ENCODE data around the gene ATE1.

Gene ATE1

DNA sequence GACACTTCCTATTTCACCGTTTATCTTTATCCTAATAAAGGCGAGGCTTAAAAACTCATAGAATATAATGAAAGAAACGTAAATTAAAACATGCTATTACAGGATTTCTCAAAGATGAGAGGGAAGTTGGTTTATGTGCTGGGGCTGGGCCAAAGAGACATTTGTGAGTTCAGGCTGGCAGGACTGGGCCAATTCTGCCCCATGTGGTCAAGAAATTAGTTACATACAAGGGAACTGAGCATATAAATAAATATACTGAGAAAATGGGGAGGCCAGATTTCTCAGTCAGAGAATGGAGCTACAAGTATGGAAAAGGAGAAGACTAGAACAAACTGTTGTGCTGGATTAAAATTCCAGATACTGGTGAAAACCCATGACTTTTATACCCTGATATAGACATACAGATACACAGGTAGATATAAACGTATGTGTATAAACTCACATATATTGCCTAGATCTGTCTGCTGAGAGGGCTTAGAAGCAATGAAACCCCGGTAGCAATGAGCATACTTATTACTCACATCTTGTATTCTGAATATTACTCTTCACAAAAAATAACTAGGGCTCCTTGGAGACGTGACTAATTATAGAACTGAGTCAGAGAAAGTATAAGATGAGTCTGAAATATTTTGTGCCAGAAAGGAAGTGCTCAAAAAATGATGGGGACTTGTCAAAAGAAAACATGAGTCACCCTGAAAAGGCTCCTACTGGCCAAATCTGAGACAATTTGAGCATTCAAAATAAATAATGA lies 173.9 kb downstream of the ATE1 start:
- TF ChIP-seq POLR2AphosphoS5 (IDR thresholded peaks at IDR 0.05; ENCODE audit: low read depth, low read length): no peak
- TF ChIP-seq, protein P1, sequence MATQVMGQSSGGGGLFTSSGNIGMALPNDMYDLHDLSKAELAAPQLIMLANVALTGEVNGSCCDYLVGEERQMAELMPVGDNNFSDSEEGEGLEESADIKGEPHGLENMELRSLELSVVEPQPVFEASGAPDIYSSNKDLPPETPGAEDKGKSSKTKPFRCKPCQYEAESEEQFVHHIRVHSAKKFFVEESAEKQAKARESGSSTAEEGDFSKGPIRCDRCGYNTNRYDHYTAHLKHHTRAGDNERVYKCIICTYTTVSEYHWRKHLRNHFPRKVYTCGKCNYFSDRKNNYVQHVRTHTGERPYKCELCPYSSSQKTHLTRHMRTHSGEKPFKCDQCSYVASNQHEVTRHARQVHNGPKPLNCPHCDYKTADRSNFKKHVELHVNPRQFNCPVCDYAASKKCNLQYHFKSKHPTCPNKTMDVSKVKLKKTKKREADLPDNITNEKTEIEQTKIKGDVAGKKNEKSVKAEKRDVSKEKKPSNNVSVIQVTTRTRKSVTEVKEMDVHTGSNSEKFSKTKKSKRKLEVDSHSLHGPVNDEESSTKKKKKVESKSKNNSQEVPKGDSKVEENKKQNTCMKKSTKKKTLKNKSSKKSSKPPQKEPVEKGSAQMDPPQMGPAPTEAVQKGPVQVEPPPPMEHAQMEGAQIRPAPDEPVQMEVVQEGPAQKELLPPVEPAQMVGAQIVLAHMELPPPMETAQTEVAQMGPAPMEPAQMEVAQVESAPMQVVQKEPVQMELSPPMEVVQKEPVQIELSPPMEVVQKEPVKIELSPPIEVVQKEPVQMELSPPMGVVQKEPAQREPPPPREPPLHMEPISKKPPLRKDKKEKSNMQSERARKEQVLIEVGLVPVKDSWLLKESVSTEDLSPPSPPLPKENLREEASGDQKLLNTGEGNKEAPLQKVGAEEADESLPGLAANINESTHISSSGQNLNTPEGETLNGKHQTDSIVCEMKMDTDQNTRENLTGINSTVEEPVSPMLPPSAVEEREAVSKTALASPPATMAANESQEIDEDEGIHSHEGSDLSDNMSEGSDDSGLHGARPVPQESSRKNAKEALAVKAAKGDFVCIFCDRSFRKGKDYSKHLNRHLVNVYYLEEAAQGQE (IDR thresholded peaks at IDR 0.05; ENCODE audit: insufficient read depth in 1 of 2, low read depth in 2 of 2, low read length in 2 of 2): no peak
- no peak for TF ChIP-seq TAF1 (IDR thresholded peaks at IDR 0.05; ENCODE audit: borderline replicate concordance, insufficient read depth, low read length)
- TF ChIP-seq FOXP2 (optimal IDR thresholded peaks at IDR 0.05; ENCODE audit: borderline replicate concordance, extremely low read depth, extremely low read length, insufficient read depth): no peak
- TF ChIP-seq SIN3A (IDR thresholded peaks at IDR 0.05; ENCODE audit: borderline replicate concordance, insufficient read depth, low read length): no peak

DNA sequence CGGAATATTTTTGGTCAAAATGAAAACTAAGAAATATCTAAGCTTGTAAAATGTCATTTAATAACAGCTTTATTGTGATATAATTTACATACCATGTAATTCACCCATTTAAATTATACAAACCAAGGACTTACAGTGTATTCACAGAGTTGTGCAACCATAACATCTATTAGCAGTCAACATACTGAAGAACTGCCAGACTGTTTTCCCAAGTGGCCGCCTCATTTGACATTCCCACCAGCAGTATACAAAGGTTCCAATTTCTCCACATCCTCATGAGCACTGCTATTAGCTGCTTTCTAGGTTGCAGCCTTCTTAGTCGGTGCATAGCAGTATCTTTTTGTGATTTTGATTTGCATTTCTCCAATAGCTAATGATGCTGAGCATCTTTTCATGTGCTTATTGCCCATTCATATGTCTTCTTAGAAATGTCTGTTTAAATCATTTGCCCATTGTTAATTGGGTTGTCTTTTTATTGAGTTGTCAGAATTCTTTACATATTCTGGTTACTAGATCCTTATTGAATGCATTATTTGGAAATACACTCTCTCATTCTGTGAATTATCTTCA lies 176.6 kb downstream of the ATE1 start:
- TF ChIP-seq FOXP2 (optimal IDR thresholded peaks at IDR 0.05; ENCODE audit: borderline replicate concordance, extremely low read depth, extremely low read length, insufficient read depth): no peak
- no peak for TF ChIP-seq POLR2AphosphoS5 (IDR thresholded peaks at IDR 0.05; ENCODE audit: low read depth, low read length)
- TF ChIP-seq SIN3A (IDR thresholded peaks at IDR 0.05; ENCODE audit: borderline replicate concordance, insufficient read depth, low read length): no peak
- TF ChIP-seq, protein P1 (IDR thresholded peaks at IDR 0.05; ENCODE audit: insufficient read depth in 1 of 2, low read depth in 2 of 2, low read length in 2 of 2): no peak
- TF ChIP-seq TAF1 (IDR thresholded peaks at IDR 0.05; ENCODE audit: borderline replicate concordance, insufficient read depth, low read length): no peak

DNA sequence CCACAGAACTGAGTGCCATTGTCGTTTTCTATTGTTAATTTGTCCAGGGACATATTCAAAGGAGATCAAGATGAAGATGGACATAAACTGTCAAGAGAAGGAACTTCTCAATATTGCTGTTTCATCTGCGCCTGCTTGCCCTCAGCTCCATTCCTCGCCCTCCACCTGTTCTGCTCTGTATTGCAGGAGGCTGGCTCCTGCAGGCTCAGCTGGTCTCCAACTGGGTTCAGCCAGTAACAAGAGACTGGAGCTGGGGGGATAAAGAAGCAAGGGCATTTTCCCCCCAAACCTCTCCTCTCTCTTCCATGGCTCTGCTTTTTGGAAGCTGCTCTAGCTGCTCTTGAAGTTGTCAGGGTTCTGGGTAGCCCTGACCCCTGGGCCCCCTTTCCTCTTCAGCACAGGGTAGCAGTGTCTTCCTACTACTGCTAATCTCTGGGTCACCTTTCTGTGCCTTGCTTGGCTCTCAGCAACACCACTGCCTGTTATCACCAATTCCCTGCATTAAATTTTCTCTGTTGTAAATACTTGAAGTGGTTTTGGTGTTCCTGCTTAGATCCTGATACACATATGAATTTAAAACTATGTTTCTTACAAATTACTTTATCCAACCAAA lies 180.6 kb downstream of the ATE1 start:
- TF ChIP-seq POLR2AphosphoS5 (IDR thresholded peaks at IDR 0.05; ENCODE audit: low read depth, low read length) (no peak), FOXP2 (optimal IDR thresholded peaks at IDR 0.05; ENCODE audit: borderline replicate concordance, extremely low read depth, extremely low read length, insufficient read depth) (no peak), SIN3A (IDR thresholded peaks at IDR 0.05; ENCODE audit: borderline replicate concordance, insufficient read depth, low read length) (no peak)
- TF ChIP-seq, protein P1 (IDR thresholded peaks at IDR 0.05; ENCODE audit: insufficient read depth in 1 of 2, low read depth in 2 of 2, low read length in 2 of 2): no peak

DNA sequence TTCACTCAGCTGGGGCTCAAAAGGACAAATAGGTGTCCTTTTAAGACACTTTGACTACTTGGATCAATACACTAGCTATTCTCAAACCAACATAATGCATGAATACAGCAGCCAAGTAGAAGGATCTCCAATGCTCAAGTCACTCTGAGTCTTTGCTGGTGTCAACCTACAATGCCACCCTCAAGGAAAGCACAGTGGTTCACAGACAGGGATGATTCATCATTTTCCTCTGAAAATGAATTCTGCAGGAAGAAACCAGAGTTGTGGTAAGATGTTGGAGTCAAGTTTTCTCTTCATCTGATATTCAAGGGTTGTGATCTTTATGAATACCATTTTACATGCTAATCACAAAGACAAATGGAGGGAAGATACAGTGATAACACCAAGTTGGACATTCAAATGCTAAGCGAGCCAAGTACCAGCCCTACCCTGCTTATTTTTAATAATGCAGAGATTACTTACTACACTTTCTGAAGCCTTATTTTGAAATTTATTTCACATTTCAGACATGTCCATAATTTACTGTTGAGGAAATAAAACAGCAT lies 186.5 kb downstream of the ATE1 start:
- no peak for TF ChIP-seq TAF1 (IDR thresholded peaks at IDR 0.05; ENCODE audit: borderline replicate concordance, insufficient read depth, low read length)
- TF ChIP-seq POLR2AphosphoS5 (IDR thresholded peaks at IDR 0.05; ENCODE audit: low read depth, low read length): no peak
- TF ChIP-seq, protein P1 (IDR thresholded peaks at IDR 0.05; ENCODE audit: insufficient read depth in 1 of 2, low read depth in 2 of 2, low read length in 2 of 2): no peak
- TF ChIP-seq SIN3A (IDR thresholded peaks at IDR 0.05; ENCODE audit: borderline replicate concordance, insufficient read depth, low read length): no peak
- TF ChIP-seq FOXP2 (optimal IDR thresholded peaks at IDR 0.05; ENCODE audit: borderline replicate concordance, extremely low read depth, extremely low read length, insufficient read depth): no peak
